Keratinocyte (primary cell): ENCODE data around the gene CECR2. TPM values are rescaled to one million over a fixed set of nuclear protein-coding genes. Genes with fewer than 3 reads are reported as not detected.

ENCODE experiments used
- DNase-seq: peaks from one replicate; pipeline ENCODE4 v3.0.0-alpha.2; 2011; ENCODE audit warnings: low read depth, missing footprints, low spot score
- FAIRE-seq: peaks from 2 replicates; lab custom pipeline; 2011; peaks lifted over from hg19 to GRCh38; lab: Jason Lieb, UNC
- H2AFZ ChIP-seq: 2 replicates; pipeline ENCODE4 v1.6.0; 2012; ENCODE audit warnings: low read length, control low read depth, inconsistent platforms; ENCODE audit not compliant: control insufficient read depth
- H3K27ac ChIP-seq: 2 replicates; pipeline ENCODE4 v1.5.1; 2011; ENCODE audit warnings: low read length; ENCODE audit not compliant: control insufficient read depth, insufficient read depth
- H3K27me3 ChIP-seq: 3 replicates; pipeline ENCODE4 v1.6.0; 2011; ENCODE audit warnings: low read length; ENCODE audit not compliant: control insufficient read depth, insufficient read depth; ENCODE audit errors: extremely low read depth
- H3K36me3 ChIP-seq, 2 experiments: 2 replicates in 1 of 2; 3 replicates in 1 of 2; pipeline ENCODE4 v1.5.1; 2011; ENCODE audit warnings: low read length in 2 of 2, mild to moderate bottlenecking in 1 of 2; ENCODE audit not compliant: control insufficient read depth in 2 of 2, insufficient read depth in 2 of 2; ENCODE audit errors: extremely low read depth in 1 of 2
- H3K4me1 ChIP-seq: 3 replicates; pipeline ENCODE4 v1.5.1; 2011; ENCODE audit warnings: low read length; ENCODE audit not compliant: control insufficient read depth, insufficient read depth; ENCODE audit errors: extremely low read depth
- H3K4me2 ChIP-seq: 3 replicates; pipeline ENCODE4 v1.6.0; 2011; ENCODE audit warnings: low read depth, low read length; ENCODE audit not compliant: control insufficient read depth, insufficient read depth; ENCODE audit errors: extremely low read depth
- H3K4me3 ChIP-seq, 3 experiments: fragments of 200-600 bp in 1 of 3; sonication (generic) in 1 of 3; 2 replicates in 2 of 3; 3 replicates in 1 of 3; pipeline ENCODE4 v1.5.1; 2011 to 2016; ENCODE audit warnings: low read length in 3 of 3, mild to moderate bottlenecking in 3 of 3, control low read depth in 2 of 3, inconsistent platforms in 1 of 3, low read depth in 1 of 3, mixed read lengths in 1 of 3, mixed run types in 1 of 3, moderate library complexity in 1 of 3; ENCODE audit not compliant: control insufficient read depth in 2 of 3, insufficient read depth in 2 of 3; ENCODE audit errors: extremely low read depth in 1 of 3
- H3K79me2 ChIP-seq: 2 replicates; pipeline ENCODE4 v1.6.0; 2012; ENCODE audit warnings: low read length; ENCODE audit not compliant: control insufficient read depth, insufficient read depth
- H3K9ac ChIP-seq: 3 replicates; pipeline ENCODE4 v1.6.0; 2011; ENCODE audit warnings: low read length; ENCODE audit not compliant: control insufficient read depth, insufficient read depth; ENCODE audit errors: extremely low read depth
- H3K9me1 ChIP-seq: 3 replicates; pipeline ENCODE4 v1.6.0; 2011; ENCODE audit warnings: low read length; ENCODE audit not compliant: control insufficient read depth, insufficient read depth; ENCODE audit errors: extremely low read depth
- H3K9me3 ChIP-seq: 2 replicates; pipeline ENCODE4 v1.5.1; 2012; ENCODE audit warnings: low read depth, low read length; ENCODE audit not compliant: control insufficient read depth
- H4K20me1 ChIP-seq: 3 replicates; pipeline ENCODE4 v1.6.0; 2011; ENCODE audit warnings: low read length; ENCODE audit not compliant: control insufficient read depth, insufficient read depth; ENCODE audit errors: extremely low read depth
- EZH2 ChIP-seq: IDR thresholded peaks from one replicate; pipeline ENCODE4 v1.6.1; 2012; ENCODE audit warnings: inconsistent platforms, mild to moderate bottlenecking, low read length, moderate library complexity
- dilution Hi-C: fragments of 300-500 bp; cut with MboI; formaldehyde crosslinking; loops from one replicate; pipeline ENCODE4 v1.7.0; 2020; ENCODE audit warnings: low sequenced_read_pairs; ENCODE audit not compliant: extremely low pct_ligation_motif_present
- polyA plus RNA-seq, 5 experiments: library from polyadenylated mRNA; depleted of rRNA in 3 of 5; stranded (reverse) in 3 of 5; stranded (forward) in 1 of 5; unstranded in 1 of 5; fragments of >200 nt; gene quantifications; 1 replicate in 1 of 5; 2 replicates in 3 of 5; 3 replicates in 1 of 5; pipeline versions ENCODE4 v1.2.1 to v1.2.3, GENCODE V29; 2011 to 2012; ENCODE audit warnings: missing spikeins in 2 of 5, low read depth in 1 of 5, low replicate concordance in 1 of 5
- TF ChIP-seq, protein P1 (sequence below), 3 experiments: IDR thresholded peaks in 1 of 3; conservative IDR thresholded peaks in 1 of 3; optimal IDR thresholded peaks in 1 of 3; 2 replicates in 2 of 3; 3 replicates in 1 of 3; pipeline versions ENCODE3 to v1.5.1; 2011; ENCODE audit warnings: low read length in 3 of 3, mild to moderate bottlenecking in 3 of 3, moderate library complexity in 2 of 3, control low read depth in 1 of 3, inconsistent platforms in 1 of 3; ENCODE audit not compliant: insufficient read depth in 2 of 3; ENCODE audit errors: extremely low read depth in 1 of 3

Gene CECR2
- polyA plus RNA-seq, 1 donor (not counting 4 experiments of a cell fraction or from before 2014, with no cell fraction given) = not detected

- Histone ChIP-seq H3K27ac (no peak overlapping the region), H3K27me3 (no peaks in the 10 kb centered on the region), H3K9me1 (no peaks in the 10 kb centered on the region), H3K4me1 (peaks cover 28% of the 10 kb centered on the region), H3K9me3 (no peaks in the 10 kb centered on the region), H3K9ac (no peak overlapping the region), H3K4me3 (no peak overlapping the region), H4K20me1 (no peaks in the 10 kb centered on the region), H3K36me3 (no peaks in the 10 kb centered on the region), H3K79me2 (no peaks in the 10 kb centered on the region), H2AFZ (no peak overlapping the region), H3K4me2 (no peak overlapping the region)
- no peak for TF ChIP-seq EZH2
- TF ChIP-seq, protein P1, sequence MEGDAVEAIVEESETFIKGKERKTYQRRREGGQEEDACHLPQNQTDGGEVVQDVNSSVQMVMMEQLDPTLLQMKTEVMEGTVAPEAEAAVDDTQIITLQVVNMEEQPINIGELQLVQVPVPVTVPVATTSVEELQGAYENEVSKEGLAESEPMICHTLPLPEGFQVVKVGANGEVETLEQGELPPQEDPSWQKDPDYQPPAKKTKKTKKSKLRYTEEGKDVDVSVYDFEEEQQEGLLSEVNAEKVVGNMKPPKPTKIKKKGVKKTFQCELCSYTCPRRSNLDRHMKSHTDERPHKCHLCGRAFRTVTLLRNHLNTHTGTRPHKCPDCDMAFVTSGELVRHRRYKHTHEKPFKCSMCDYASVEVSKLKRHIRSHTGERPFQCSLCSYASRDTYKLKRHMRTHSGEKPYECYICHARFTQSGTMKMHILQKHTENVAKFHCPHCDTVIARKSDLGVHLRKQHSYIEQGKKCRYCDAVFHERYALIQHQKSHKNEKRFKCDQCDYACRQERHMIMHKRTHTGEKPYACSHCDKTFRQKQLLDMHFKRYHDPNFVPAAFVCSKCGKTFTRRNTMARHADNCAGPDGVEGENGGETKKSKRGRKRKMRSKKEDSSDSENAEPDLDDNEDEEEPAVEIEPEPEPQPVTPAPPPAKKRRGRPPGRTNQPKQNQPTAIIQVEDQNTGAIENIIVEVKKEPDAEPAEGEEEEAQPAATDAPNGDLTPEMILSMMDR (optimal IDR thresholded peaks at IDR 0.05 in 1 of 3, IDR thresholded peaks at IDR 0.05 in 1 of 3, conservative IDR thresholded peaks at IDR 0.05 in 1 of 3; ENCODE audit: extremely low read depth in 1 of 3, insufficient read depth in 2 of 3, low read length in 3 of 3) = no peak
- no peak for DNase-seq
- dilution Hi-C loops = no loop called here
- no peak for FAIRE-seq
These were observed 205.9 kb downstream of the CECR2 start for GRCh38 chr22:17575151-17575550.

DNA sequence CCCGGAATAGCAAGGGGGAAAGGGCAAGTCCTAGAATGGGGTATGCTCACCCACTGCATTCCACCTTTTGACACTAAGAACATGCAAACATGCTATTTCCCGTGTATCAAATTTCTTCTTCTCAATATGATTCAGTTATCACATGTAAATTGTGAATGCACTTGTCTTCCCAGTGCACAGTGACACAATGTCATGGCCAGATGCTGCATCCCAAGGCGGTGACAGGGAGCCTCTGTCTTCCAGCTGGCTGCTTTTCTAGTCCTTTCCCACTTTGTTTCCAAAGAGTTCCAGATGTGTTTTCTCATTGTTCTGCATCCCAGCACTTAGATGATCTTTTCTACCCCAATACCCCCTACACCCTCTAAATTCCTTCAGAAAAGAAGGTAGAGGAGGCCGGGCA is 206.4 kb downstream of the CECR2 start:
- no peak for DNase-seq
- Histone ChIP-seq H3K27me3 (no peaks in the 10 kb centered on the region), H4K20me1 (no peaks in the 10 kb centered on the region), H3K36me3 (no peaks in the 10 kb centered on the region), H3K9me3 (no peaks in the 10 kb centered on the region), H3K4me3 (no peak overlapping the region), H3K9me1 (no peaks in the 10 kb centered on the region), H2AFZ (no peak overlapping the region), H3K79me2 (no peaks in the 10 kb centered on the region), H3K4me2 (peak overlapping the region; percentile 8), H3K27ac (peak overlapping the region; percentile 56), H3K4me1 (peaks cover 26% of the 10 kb centered on the region), H3K9ac (peak overlapping the region; percentile 35)
- FAIRE-seq = no peak
- dilution Hi-C loops = no loop called here
- TF ChIP-seq EZH2 = no peak
- TF ChIP-seq, protein P1 (optimal IDR thresholded peaks at IDR 0.05 in 1 of 3, IDR thresholded peaks at IDR 0.05 in 1 of 3, conservative IDR thresholded peaks at IDR 0.05 in 1 of 3; ENCODE audit: extremely low read depth in 1 of 3, insufficient read depth in 2 of 3, low read length in 3 of 3) = no peak
